ENCODE results near the gene ATXN7.

Gene ATXN7

GRCh38 chr3:63940389-63940757, 76.7 kb downstream of the ATXN7 start:
- no peak for DNase-seq

GRCh38 chr3:63942528-63942927, 78.9 kb downstream of the ATXN7 start:
- no peak for DNase-seq

GRCh38 chr3:63943678-63944077, 80.0 kb downstream of the ATXN7 start:
- no peak for DNase-seq

- DNase-seq, result no peak
These were observed 82.0 kb downstream of the ATXN7 start for GRCh38 chr3:63945558-63946096.

DNA sequence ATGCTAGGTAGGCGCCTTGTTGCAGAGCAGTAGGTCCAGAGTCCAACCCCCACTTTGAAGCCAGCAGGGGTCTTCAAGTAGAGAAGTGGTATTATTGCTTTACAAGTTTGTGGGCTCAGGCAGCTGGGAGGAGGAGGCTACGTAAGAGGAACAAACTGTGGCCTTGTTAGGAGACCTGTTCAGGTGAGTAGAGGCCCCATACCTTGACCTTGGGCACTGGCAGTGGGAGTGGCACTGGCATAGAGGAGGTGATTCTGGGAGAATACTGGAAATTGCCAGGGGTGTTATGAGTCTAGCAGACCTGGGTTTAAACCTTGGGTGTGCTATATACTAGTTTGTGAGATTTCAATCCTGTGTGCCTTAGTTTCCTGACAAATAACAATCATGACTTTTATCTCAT, 83.1 kb downstream of the ATXN7 start:
- DNase-seq, result no peak

DNA sequence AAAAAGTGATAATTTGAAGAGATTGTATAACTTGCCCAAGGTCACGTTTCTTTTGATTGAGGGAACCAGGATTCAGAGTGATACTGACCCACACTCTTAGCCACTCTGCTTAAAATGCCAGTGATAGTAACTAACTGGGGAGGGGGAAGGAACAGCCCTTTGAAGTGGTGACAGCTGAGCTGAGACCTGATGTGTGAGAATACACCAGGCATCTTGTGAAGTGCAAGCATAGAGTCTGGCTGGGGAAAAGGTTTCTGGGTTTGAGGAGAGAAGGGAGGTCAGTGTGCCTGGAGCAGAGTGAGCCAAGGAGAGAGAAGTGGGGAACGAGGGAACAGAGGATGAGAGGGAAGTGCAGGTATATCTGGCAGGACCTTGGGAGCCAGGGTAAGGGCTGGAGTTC, 83.9 kb downstream of the ATXN7 start:
- DNase-seq, result no peak

GRCh38 chr3:63949005-63949404, 85.3 kb downstream of the ATXN7 start:
- DNase-seq, result no peak

DNA sequence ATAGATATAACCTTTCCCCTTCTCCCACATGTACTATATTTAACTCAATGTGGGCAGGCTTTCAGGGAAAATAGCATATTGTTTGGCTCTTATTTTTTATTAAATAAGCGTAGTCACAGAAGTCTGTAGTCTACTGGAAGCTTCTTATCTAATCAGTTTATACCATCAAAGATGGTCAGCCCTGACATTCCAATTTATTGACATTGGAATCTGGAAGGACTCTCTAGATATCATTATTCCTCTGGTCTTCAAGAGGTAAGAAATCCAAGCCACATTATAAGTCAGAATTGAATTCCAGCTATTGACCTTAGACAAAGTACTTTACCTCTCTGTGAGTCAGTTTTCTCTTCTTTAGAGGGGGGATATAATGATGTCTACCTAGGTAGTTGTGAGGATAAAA, 87.0 kb downstream of the ATXN7 start:
- DNase-seq, result no peak

DNA sequence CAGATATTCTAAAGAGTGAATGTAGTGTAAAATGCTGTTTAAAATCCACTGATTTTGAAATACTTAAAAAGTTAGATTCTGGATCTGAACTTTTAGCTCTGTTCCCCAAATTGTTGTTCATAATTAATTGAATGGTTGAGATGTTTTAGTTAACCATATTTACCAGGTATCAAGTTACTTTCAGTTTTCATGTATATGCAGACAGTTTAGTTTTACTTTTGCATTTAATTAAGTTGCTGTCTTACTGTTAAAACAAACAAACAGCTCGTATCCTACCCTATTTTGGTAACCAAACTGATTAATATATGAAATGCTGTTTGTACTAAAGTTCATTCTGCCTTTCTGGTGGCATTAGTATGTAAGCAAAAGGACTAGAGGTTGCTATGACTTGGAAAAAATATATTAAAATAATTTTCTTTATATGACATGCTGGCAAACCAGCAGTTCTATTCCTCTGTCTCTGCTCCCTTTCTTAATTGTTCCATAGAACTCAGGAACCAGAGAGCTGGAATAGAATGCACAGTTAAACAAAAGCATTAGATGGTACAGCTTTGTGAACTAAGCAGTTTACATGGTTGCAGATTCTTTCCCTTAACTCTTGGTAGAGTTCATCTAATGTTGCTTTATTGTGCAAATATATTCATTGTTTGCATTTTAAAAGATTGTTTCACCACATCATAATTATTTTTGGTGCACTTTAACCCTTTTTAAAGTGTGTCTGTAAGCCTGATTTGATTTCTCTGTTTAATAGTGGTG, 88.0 kb downstream of the ATXN7 start:
- no peak for DNase-seq

GRCh38 chr3:63952248-63952594, 88.6 kb downstream of the ATXN7 start:
- DNase-seq, result no peak

- DNase-seq, result no peak
These were observed 90.5 kb downstream of the ATXN7 start for GRCh38 chr3:63954182-63954581.

- DNase-seq, result no peak
These were observed 91.5 kb downstream of the ATXN7 start for GRCh38 chr3:63955036-63955650.

GRCh38 chr3:63955830-63956545, 92.3 kb downstream of the ATXN7 start:
- DNase-seq, result no peak

- no peak for DNase-seq
These were observed 95.5 kb downstream of the ATXN7 start for GRCh38 chr3:63959146-63959545.

DNA sequence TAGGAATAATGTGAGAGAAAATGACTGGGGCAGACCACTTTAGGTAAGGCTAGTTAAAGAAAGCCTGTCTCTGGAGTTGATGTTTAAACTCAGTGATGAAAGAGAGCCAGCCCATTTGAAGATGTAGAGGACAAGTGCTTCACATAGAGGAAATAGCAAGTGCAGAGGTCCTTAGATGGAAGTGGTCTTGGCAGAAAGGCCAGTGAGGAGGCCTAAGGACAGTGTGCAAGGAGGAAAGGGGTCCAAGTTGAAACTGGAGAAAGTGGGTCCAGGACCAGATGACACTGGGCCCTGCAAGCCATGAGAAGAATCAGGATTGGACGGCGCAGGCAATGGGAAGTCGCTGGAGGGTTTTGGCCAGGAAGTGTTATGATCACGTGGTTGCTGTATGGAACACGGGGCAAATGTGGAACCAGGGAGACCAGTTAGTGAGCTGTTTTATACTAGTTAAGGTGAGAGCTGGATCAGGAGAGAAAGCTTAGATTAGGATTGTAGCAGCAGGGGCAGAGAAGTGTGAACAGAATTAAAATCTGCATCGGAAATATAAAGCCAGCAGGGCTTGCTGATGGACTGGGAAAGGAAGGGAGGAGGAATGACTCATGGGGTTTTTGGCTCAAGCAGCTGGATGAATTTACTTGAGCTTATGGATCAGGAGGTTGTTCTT, 96.5 kb downstream of the ATXN7 start:
- DNase-seq, result no peak

DNA sequence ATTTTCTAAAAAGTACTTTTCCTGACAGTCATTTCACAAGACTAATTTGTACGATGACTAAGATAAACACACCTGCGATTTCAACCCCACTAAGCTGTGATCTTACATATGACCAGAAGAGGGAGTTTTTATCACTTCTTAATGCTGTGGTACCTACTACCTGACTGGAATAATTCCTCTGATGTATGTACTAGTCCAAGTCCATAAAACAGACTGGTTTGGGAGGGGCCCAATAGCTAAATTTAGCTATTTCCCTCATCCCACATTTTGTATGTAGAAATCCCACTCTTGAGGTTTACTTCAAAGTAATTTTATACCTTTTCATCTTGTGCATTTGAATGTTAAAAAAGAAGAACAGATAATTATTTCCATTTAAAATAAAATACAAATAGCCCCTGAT, 98.2 kb downstream of the ATXN7 start:
- peak; percentile 57 for DNase-seq

DNA sequence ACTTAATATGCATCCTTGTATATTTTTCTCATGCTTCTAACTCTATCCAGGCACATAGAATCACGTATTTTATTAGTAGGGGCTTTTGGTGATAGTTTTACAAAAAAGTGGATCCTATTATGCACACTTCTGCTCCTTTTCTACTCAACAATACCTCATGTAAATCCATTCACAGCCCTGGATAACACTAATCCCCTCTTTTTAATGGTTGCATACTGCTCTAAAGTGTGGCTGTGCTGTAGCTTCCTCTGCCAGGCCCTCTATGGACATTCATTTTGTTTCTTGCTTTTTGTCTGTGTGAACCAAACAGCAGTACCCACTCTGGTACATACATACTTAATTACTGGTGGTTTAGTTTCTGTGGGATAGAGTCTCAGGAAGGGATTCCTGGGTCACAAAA, 99.8 kb downstream of the ATXN7 start:
- no peak for DNase-seq

DNA sequence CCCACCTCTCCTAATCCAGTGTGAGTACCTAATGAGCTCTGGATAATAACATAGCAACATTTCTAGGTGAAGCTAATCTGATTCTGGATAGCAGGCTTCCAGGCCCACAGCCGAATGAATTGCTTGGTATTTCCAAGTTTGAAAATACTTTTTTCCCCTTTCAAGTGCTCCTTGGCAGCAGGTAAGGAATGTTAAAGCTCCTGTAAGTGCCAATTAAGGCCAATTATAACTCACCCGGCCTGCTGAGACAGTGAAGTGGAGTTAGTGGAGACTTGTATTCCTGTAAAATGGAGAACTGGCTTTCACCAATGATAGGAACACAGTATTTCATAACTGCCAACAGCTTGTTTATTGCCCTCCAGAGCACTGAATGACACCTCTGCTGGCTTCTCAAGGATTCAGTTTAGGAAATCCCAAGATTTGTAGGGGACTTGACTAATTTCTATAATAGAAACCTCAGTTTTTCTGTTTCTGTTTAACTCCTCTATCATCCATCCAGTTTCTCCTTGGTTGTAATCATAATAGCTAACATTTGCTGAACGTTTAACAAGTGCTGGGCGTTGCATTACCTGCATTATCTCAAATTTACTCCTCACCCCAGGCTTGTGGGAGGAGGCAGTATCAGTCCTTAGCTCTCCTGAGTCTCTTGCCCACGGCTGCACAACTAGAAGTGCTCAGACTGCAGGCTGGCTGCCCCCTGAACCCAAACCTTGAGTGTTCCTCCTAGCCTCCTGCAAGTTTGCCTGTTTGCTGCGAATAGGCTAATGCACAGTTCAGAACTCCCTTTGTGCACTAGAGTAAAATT, 101.2 kb downstream of the ATXN7 start:
- DNase-seq, result no peak

GRCh38 chr3:63966007-63966406, 102.3 kb downstream of the ATXN7 start:
- DNase-seq, result no peak

- no peak for DNase-seq
These were observed 103.2 kb downstream of the ATXN7 start for GRCh38 chr3:63966871-63967270.

- DNase-seq, result peak; percentile 74
These were observed 104.3 kb downstream of the ATXN7 start for GRCh38 chr3:63967675-63968611.
